ENCODE measurements around the gene NFATC2.
A peak's percentile ranks its signal among the peaks of the same experiment; 100 is the strongest.
"Not testable (repeated sequence)": the region's sequence is repeated elsewhere in the genome, so short reads cannot be mapped to it uniquely, and the experiment has no call there.

The NFATC2 gene

GRCh38 chr20:51494241-51495110, 48.0 kb downstream of the NFATC2 start:
- peak in 3 of 5 donors; percentile 22 to 56 (median 26) for DNase-seq

- peak in 1 of 5 donors; percentile 22 for DNase-seq
Measured at GRCh38 chr20:51493346-51493791, 49.1 kb downstream of the NFATC2 start.

- DNase-seq = no peak
Measured at GRCh38 chr20:51492167-51493092, 50.1 kb downstream of the NFATC2 start.

GRCh38 chr20:51491393-51491792, 51.1 kb downstream of the NFATC2 start:
- no peak for DNase-seq

- no peak for DNase-seq
Measured at GRCh38 chr20:51490635-51491034, 51.9 kb downstream of the NFATC2 start.

- no peak for DNase-seq
Measured at GRCh38 chr20:51489611-51490010, 52.9 kb downstream of the NFATC2 start.

GRCh38 chr20:51488331-51488730, 54.2 kb downstream of the NFATC2 start:
- DNase-seq = no peak

- no peak for DNase-seq
Measured at GRCh38 chr20:51487565-51488268, 54.8 kb downstream of the NFATC2 start.

GRCh38 chr20:51487076-51487475, 55.4 kb downstream of the NFATC2 start:
- DNase-seq = no peak

- no peak for DNase-seq
Measured at GRCh38 chr20:51486197-51487005, 56.1 kb downstream of the NFATC2 start.

GRCh38 chr20:51484831-51485230, 57.7 kb downstream of the NFATC2 start:
- DNase-seq = no peak

GRCh38 chr20:51484141-51484815, 58.2 kb downstream of the NFATC2 start:
- DNase-seq = no peak

GRCh38 chr20:51482836-51483473, 59.6 kb downstream of the NFATC2 start:
- no peak for DNase-seq

GRCh38 chr20:51481341-51481914, 61.1 kb downstream of the NFATC2 start:
- DNase-seq = peak in 4 of 5 donors; percentile 17 to 81 (median 31)

GRCh38 chr20:51480507-51481270, 61.8 kb downstream of the NFATC2 start:
- peak in 1 of 5 donors; percentile 86 for DNase-seq

GRCh38 chr20:51476106-51476505, 66.4 kb downstream of the NFATC2 start:
- not testable (repeated sequence) for DNase-seq

- no peak for DNase-seq
Measured at GRCh38 chr20:51473771-51474170, 68.7 kb downstream of the NFATC2 start.

GRCh38 chr20:51473256-51473655, 69.3 kb downstream of the NFATC2 start:
- no peak for DNase-seq

- peak in 1 of 5 donors; percentile 43 for DNase-seq
Measured at GRCh38 chr20:51470907-51471411, 71.6 kb downstream of the NFATC2 start.

All from T-helper 1 cell (primary cell).